ENCODE measurements around the gene DPF3. TPM values are rescaled to one million over a fixed set of nuclear protein-coding genes. Genes with fewer than 3 reads are reported as not detected.

DPF3 gene
- total RNA-seq, 1 experiment from 2014 or later = 0.31 TPM

DNA sequence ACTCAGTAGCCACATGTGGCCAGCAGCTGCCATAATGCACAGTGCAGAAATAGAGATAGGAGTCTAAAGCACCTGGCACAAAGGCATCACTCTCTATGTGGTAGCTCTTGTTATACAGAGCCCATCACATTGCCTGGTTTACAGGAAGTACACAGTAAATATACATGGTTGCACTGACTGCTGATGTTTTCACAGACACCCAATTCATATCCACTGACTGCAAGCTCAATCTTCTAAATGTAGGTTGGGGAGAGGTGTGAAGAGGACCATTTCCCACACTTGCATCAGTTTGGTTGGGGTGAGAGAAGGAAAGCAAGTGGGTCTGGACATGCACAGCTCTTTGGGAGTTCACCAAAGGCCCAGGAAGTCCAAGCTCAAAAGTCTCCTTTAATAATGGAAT is 172.8 kb downstream of the DPF3 start (continued):
- TF ChIP-seq, protein P1, sequence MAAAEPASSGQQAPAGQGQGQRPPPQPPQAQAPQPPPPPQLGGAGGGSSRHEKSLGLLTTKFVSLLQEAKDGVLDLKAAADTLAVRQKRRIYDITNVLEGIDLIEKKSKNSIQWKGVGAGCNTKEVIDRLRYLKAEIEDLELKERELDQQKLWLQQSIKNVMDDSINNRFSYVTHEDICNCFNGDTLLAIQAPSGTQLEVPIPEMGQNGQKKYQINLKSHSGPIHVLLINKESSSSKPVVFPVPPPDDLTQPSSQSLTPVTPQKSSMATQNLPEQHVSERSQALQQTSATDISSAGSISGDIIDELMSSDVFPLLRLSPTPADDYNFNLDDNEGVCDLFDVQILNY (CRISPR knock-in tag; IDR thresholded peaks at IDR 0.05) = no peak
- TF ChIP-seq ATF6 (CRISPR knock-in tag; IDR thresholded peaks at IDR 0.05) (no peak), ZNF138 (CRISPR knock-in tag; conservative IDR thresholded peaks at IDR 0.05) (no peak), ZNF396 (CRISPR knock-in tag; IDR thresholded peaks at IDR 0.05; ENCODE audit: borderline replicate concordance) (no peak), FOXP1 (CRISPR knock-in tag; IDR thresholded peaks at IDR 0.05; ENCODE audit: borderline replicate concordance) (no peak), ELF4 (CRISPR knock-in tag; IDR thresholded peaks at IDR 0.05; ENCODE audit: low read depth) (no peak), TEAD1 (CRISPR knock-in tag; IDR thresholded peaks at IDR 0.05) (no peak), NFYB (CRISPR knock-in tag; conservative IDR thresholded peaks at IDR 0.05; ENCODE audit: low read depth) (no peak), MXD4 (CRISPR knock-in tag; IDR thresholded peaks at IDR 0.05; ENCODE audit: borderline replicate concordance) (no peak), ZNF263 (CRISPR knock-in tag; IDR thresholded peaks at IDR 0.05; ENCODE audit: low read depth) (no peak), SMAD4 (CRISPR knock-in tag; IDR thresholded peaks at IDR 0.05) (no peak)

DNA sequence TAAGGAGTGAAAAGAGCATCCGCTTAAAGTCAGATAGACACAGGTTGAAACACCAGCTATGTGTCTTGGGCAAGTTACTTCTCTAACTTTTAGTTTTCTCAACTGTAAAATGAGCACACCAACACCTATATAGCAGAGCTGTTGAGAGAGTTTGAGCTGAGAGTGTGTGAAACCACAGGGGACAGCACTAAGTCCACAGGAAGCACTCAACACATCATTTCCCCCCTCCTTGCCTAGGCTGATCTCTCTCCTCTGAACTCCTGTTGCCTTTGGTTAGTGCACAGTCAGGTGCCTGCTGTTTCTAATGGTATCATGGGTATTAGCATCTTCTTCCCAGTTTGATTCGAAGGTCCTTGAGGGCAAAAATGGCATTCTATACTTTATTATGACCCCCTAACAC is 176.7 kb downstream of the DPF3 start:
- no peaks in the 10 kb centered on the region for H3K4me1 Mint-ChIP-seq
- ChIA-PET POLR2A (no interaction called here), CTCF (no interaction called here)

GRCh38 chr14:72716476-72716875 is 177.4 kb downstream of the DPF3 start:
- H3K27ac Mint-ChIP-seq = no peak overlapping the region
- DNase-seq (ENCODE audit: low spot score) (no peak), ATAC-seq (no peak)
- H3K4me3 Mint-ChIP-seq = no peak overlapping the region
- H3K27me3 Mint-ChIP-seq (ENCODE audit: low read depth) = no peaks in the 10 kb centered on the region
- TF ChIP-seq, protein P2, sequence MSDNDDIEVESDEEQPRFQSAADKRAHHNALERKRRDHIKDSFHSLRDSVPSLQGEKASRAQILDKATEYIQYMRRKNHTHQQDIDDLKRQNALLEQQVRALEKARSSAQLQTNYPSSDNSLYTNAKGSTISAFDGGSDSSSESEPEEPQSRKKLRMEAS (CRISPR knock-in tag; IDR thresholded peaks at IDR 0.05) = no peak
- TF ChIP-seq CREB1 (CRISPR knock-in tag; IDR thresholded peaks at IDR 0.05) (no peak), FOXP1 (CRISPR knock-in tag; IDR thresholded peaks at IDR 0.05; ENCODE audit: borderline replicate concordance) (no peak)
- no peaks in the 10 kb centered on the region for H3K4me1 Mint-ChIP-seq
- H3K9me3 Mint-ChIP-seq = no peaks in the 10 kb centered on the region
- ChIA-PET CTCF (no interaction called here), POLR2A (no interaction called here)
- no peaks in the 10 kb centered on the region for H3K36me3 Mint-ChIP-seq

More for the DNA sequence above, 176.7 kb downstream of the DPF3 start:
- ATAC-seq (no peak), DNase-seq (ENCODE audit: low spot score) (no peak)
- no peaks in the 10 kb centered on the region for H3K27me3 Mint-ChIP-seq (ENCODE audit: low read depth)
- no peak overlapping the region for H3K4me3 Mint-ChIP-seq
- no peaks in the 10 kb centered on the region for H3K9me3 Mint-ChIP-seq
- no peak overlapping the region for H3K27ac Mint-ChIP-seq
- H3K36me3 Mint-ChIP-seq = no peaks in the 10 kb centered on the region
- TF ChIP-seq ZNF232 (CRISPR knock-in tag; IDR thresholded peaks at IDR 0.05) = no peak
- TF ChIP-seq, protein P3, sequence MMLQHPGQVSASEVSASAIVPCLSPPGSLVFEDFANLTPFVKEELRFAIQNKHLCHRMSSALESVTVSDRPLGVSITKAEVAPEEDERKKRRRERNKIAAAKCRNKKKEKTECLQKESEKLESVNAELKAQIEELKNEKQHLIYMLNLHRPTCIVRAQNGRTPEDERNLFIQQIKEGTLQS (CRISPR knock-in tag; conservative IDR thresholded peaks at IDR 0.05) = no peak
- TF ChIP-seq NFYB (CRISPR knock-in tag; conservative IDR thresholded peaks at IDR 0.05; ENCODE audit: low read depth) = no peak
- TF ChIP-seq ZNF317 (CRISPR knock-in tag; IDR thresholded peaks at IDR 0.05; ENCODE audit: borderline replicate concordance, low read depth) = no peak
- no peak for TF ChIP-seq USF1 (CRISPR knock-in tag; IDR thresholded peaks at IDR 0.05)

DNA sequence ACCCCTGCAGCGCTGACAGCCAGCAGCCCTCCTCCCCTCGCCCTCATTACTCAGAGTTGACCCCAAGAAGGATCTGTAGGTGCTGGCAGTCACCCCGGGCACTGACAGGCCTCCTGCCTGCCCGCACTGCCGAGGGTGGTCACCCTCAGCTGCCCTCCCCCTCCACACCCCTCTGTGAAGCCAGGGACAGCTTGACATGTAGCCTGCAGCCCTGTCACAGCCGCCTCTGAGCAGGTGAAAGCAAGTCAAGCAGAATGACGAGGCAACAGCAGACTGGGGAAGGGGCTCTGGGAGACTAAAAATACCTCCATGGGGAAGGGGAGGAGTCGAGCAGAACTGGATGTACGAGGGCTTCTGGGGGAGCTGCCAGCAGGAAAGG is 178.1 kb downstream of the DPF3 start:
- no peaks in the 10 kb centered on the region for H3K9me3 Mint-ChIP-seq
- H3K36me3 Mint-ChIP-seq = no peaks in the 10 kb centered on the region
- TF ChIP-seq CBFB (CRISPR knock-in tag; IDR thresholded peaks at IDR 0.05; ENCODE audit: low read depth) = no peak
- TF ChIP-seq HMGA2 (CRISPR knock-in tag; IDR thresholded peaks at IDR 0.05) = no peak
- no peak for TF ChIP-seq KAT7 (CRISPR knock-in tag; IDR thresholded peaks at IDR 0.05; ENCODE audit: borderline replicate concordance)
- no peak for TF ChIP-seq SOX15 (CRISPR knock-in tag; IDR thresholded peaks at IDR 0.05)
- no peak for TF ChIP-seq JUN (CRISPR knock-in tag; IDR thresholded peaks at IDR 0.05)
- no peaks in the 10 kb centered on the region for H3K4me1 Mint-ChIP-seq
- POLR2A ChIA-PET = no interaction called here
- no peak for DNase-seq (ENCODE audit: low spot score)
- ATAC-seq = no peak
- CTCF ChIA-PET = no interaction called here
- no peak overlapping the region for H3K27ac Mint-ChIP-seq
- H3K4me3 Mint-ChIP-seq = no peak overlapping the region
- H3K27me3 Mint-ChIP-seq (ENCODE audit: low read depth) = no peaks in the 10 kb centered on the region
